Suprapubic skin (tissue), 3 donors: ENCODE data around the gene OR51I2.

Experiments used
- CTCF ChIP-seq, 2 donors: fragments of 200-600 bp in 1 of 2; fragments of 450-650 bp in 1 of 2; sonication (generic) in 1 of 2; IDR thresholded peaks; one replicate each; pipeline ENCODE4 v1.5.1; 2016 to 2019; ENCODE audit warnings: antibody characterized with exemption in 2 of 2, mild to moderate bottlenecking in 1 of 2, moderate library complexity in 1 of 2
- EP300 ChIP-seq: sonication (generic); formaldehyde crosslinking; IDR thresholded peaks from one replicate; pipeline ENCODE4 v1.6.1; 2017; ENCODE audit warnings: antibody characterized with exemption

GRCh38 chr11:5467527-5467926 is 18.4 kb downstream of the OR51I2 start:
- no peak for TF ChIP-seq CTCF (IDR thresholded peaks at IDR 0.05)
- no peak for TF ChIP-seq EP300
